Measurements from ENCODE around the gene PNKP. TPM values are rescaled to one million over a fixed set of nuclear protein-coding genes. Genes with fewer than 3 reads are reported as not detected.
A peak's percentile ranks its signal among the peaks of the same experiment; 100 is the strongest.

Gene PNKP
- total and polyA plus RNA-seq, 9 of the 15 experiments (the other 6 are each of a cell fraction or from before 2014, with no cell fraction given): 2.8 to 85.4 (median 25.3) TPM

- H4K20me1 ChIP-seq (replicated peaks; ENCODE audit: control insufficient read depth, insufficient read depth, low read length): peaks cover 21% of the 10 kb centered on the region; the same call in 1 of the 2 replicates
- POLR2A ChIA-PET: interaction anchor here (1.5 to 2.2 kb wide), 3 partner anchors 10 to 78 kb away, joined by 3 to 18 read pairs (median 7); partner anchors contain the start of gene PTOV1
- TF ChIP-seq, protein P1, sequence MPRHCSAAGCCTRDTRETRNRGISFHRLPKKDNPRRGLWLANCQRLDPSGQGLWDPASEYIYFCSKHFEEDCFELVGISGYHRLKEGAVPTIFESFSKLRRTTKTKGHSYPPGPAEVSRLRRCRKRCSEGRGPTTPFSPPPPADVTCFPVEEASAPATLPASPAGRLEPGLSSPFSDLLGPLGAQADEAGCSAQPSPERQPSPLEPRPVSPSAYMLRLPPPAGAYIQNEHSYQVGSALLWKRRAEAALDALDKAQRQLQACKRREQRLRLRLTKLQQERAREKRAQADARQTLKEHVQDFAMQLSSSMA (CRISPR knock-in tag; IDR thresholded peaks at IDR 0.05): no peak
- no peak for TF ChIP-seq MEIS2 (IDR thresholded peaks at IDR 0.05; ENCODE audit: partially characterized antibody)
- TF ChIP-seq TFAM (CRISPR knock-in tag; conservative IDR thresholded peaks at IDR 0.05): no peak
- no peak for TF ChIP-seq ZNF830 (CRISPR knock-in tag; IDR thresholded peaks at IDR 0.05)
- TF ChIP-seq ETV1 (tag; conservative IDR thresholded peaks at IDR 0.05; ENCODE audit: low read depth): no peak
- TF ChIP-seq POLR2G (IDR thresholded peaks at IDR 0.05; ENCODE audit: low read depth, low read length): peak; percentile 54
- no peak for TF ChIP-seq CEBPZ (IDR thresholded peaks at IDR 0.05; ENCODE audit: borderline replicate concordance, low read depth, low read length)
- no peak for TF ChIP-seq GTF2A2 (tag; IDR thresholded peaks at IDR 0.05)
- no peak for TF ChIP-seq MCM7 (IDR thresholded peaks at IDR 0.05)
- TF ChIP-seq, protein P2, sequence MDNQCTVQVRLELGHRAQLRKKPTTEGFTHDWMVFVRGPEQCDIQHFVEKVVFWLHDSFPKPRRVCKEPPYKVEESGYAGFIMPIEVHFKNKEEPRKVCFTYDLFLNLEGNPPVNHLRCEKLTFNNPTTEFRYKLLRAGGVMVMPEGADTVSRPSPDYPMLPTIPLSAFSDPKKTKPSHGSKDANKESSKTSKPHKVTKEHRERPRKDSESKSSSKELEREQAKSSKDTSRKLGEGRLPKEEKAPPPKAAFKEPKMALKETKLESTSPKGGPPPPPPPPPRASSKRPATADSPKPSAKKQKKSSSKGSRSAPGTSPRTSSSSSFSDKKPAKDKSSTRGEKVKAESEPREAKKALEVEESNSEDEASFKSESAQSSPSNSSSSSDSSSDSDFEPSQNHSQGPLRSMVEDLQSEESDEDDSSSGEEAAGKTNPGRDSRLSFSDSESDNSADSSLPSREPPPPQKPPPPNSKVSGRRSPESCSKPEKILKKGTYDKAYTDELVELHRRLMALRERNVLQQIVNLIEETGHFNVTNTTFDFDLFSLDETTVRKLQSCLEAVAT (IDR thresholded peaks at IDR 0.05): no peak
- TF ChIP-seq SLC30A9 (CRISPR knock-in tag; IDR thresholded peaks at IDR 0.05): no peak
- no peak for TF ChIP-seq NONO (IDR thresholded peaks at IDR 0.05; ENCODE audit: low read depth in 2 of 2, low read length in 1 of 2)
- 0 out of 2 replicates have a peak, but pooled peaks have one; percentile 35 for TF ChIP-seq RBFOX2 (IDR thresholded peaks at IDR 0.05; ENCODE audit: low read depth, low read length)
- no peak for TF ChIP-seq ATF6 (CRISPR knock-in tag; IDR thresholded peaks at IDR 0.05)
- TF ChIP-seq ZNF12 (CRISPR knock-in tag; IDR thresholded peaks at IDR 0.05): no peak
These were observed 3.4 kb downstream of the PNKP start for GRCh38 chr19:49863935-49864320.

More at GRCh38 chr19:49863935-49864320, 3.4 kb downstream of the PNKP start:
- Histone ChIP-seq H3K9me1 (ENCODE audit: control insufficient read depth, insufficient read depth, low read length) (peaks cover 4% of the 10 kb centered on the region), H2AFZ (ENCODE audit: low read depth, low read length) (no peak overlapping the region), H3K36me3 (ENCODE audit: control insufficient read depth, insufficient read depth, low read length) (peaks cover 59% of the 10 kb centered on the region), H3K4me3 (no peak overlapping the region), H3K79me2 (ENCODE audit: control insufficient read depth, insufficient read depth, low read length) (peaks cover 39% of the 10 kb centered on the region), H3K4me2 (ENCODE audit: insufficient read depth, low read length) (no peak overlapping the region), H3K27ac (ENCODE audit: extremely low read depth, low read depth, low read length) (no peak overlapping the region), H3K4me1 (replicated peaks in 1 of 2; ENCODE audit: control insufficient read depth in 2 of 2, insufficient read depth in 2 of 2, low read length in 2 of 2) (peaks cover 28 to 82% of the 10 kb centered on the region in 2 experiments), H3K9me3 (replicated peaks; ENCODE audit: control insufficient read depth, insufficient read depth, low read depth, low read length) (no peaks in the 10 kb centered on the region), H3K9ac (ENCODE audit: insufficient read depth in 1 of 2, low read depth in 2 of 2, low read length in 2 of 2) (peak overlapping the region in 1 of 2 experiments; percentile 74; a peak in 2 of 4 replicates), H3K27me3 (ENCODE audit: control insufficient read depth in 2 of 2, insufficient read depth in 2 of 2, low read length in 2 of 2) (no peaks in the 10 kb centered on the region)
- intact Hi-C loops (cut with micrococcal nuclease) (no loop called here), in situ Hi-C loops (cut with MboI) (no loop called here)
- CTCF ChIA-PET (ENCODE audit: low intra/inter-chr PET ratio): no interaction called here
- WGBS (ENCODE audit: insufficient coverage, low coverage, missing lambda C conversion rate): 92% methylated on average over 17 of the region's 17 CpGs
- DNase-seq (ENCODE audit: extremely low read depth in 1 of 4, low spot score in 3 of 4) (no peak), FAIRE-seq (no peak), ATAC-seq (no peak)
- BruUV-seq (replicated peaks): no TSS peak
